ENCODE measurements around the gene EMC1. TPM values are rescaled to one million over a fixed set of nuclear protein-coding genes. Genes with fewer than 3 reads are reported as not detected.

Gene EMC1
- total RNA-seq, 1 experiment from 2014 or later: 60.0 TPM

GRCh38 chr1:19300211-19300610 lies 48.9 kb upstream of the EMC1 start:
- Mint-ChIP-seq H3K27ac (no peak overlapping the region), H3K4me3 (no peak overlapping the region), H3K36me3 (ENCODE audit: insufficient read depth in 1 of 3, low read depth in 3 of 3) (peaks cover 34 to 56% (median 46%) of the 10 kb centered on the region in 3 experiments), H3K9me3 (peaks cover 10 to 18% of the 10 kb centered on the region in 2 experiments), H3K4me1 (no peaks in the 10 kb centered on the region), H3K27me3 (ENCODE audit: low read depth) (peaks cover 2% of the 10 kb centered on the region; the same call in 1 of the 2 replicates)
- H2BK15ac ChIP-seq (ENCODE audit: low read depth, low read length): no peak overlapping the region
- WGBS (ENCODE audit: extremely low coverage, insufficient read length, low lambda C conversion rate): no CpG with 5 or more reads among the region's 2 CpGs
- H2AFZ ChIP-seq (ENCODE audit: low read length): no peak overlapping the region
- no peak overlapping the region for H3K18ac ChIP-seq (ENCODE audit: insufficient read length, low read depth, low read length)
- H2BK12ac ChIP-seq (ENCODE audit: insufficient read length, low read depth, low read length): no peak overlapping the region
- H2AK5ac ChIP-seq (ENCODE audit: insufficient read length, low read length): no peak overlapping the region
- H3K4me2 ChIP-seq (ENCODE audit: insufficient read depth, insufficient read length, low read length): no peak overlapping the region
- H3K23ac ChIP-seq (ENCODE audit: insufficient read length, low read depth, low read length): no peak overlapping the region
- no peak overlapping the region for H3K56ac ChIP-seq (ENCODE audit: insufficient read length, low read depth, low read length)
- H3K4me1 ChIP-seq (ENCODE audit: insufficient read depth, low read length): no peaks in the 10 kb centered on the region
- no peak for DNase-seq
- H4K5ac ChIP-seq (ENCODE audit: insufficient read length, low read depth, low read length): no peak overlapping the region
- no peak overlapping the region for H3K14ac ChIP-seq (ENCODE audit: insufficient read depth, low read length)
- H3K9me3 ChIP-seq (ENCODE audit: control insufficient read depth, low read depth, low read length): peaks cover 6% of the 10 kb centered on the region
- TF ChIP-seq CTCF (conservative IDR thresholded peaks at IDR 0.05): no peak
- no peaks in the 10 kb centered on the region for H3K23me2 ChIP-seq (ENCODE audit: insufficient read length, low read depth, low read length, poor library complexity, severe bottlenecking)
- no peak overlapping the region for H3T11ph ChIP-seq (ENCODE audit: low read length)
- no peak overlapping the region for H3K27ac ChIP-seq (ENCODE audit: insufficient read length, low read depth, low read length)
- H3K4ac ChIP-seq (ENCODE audit: low read depth, low read length): no peak overlapping the region
- H3K79me2 ChIP-seq (ENCODE audit: insufficient read depth, low read length): no peaks in the 10 kb centered on the region; the same call in 1 of the 2 replicates
- H4K8ac ChIP-seq (replicated peaks; ENCODE audit: insufficient read length, low read depth, low read length): no peak overlapping the region
- no peak overlapping the region for H3K9ac ChIP-seq (ENCODE audit: extremely low read depth, insufficient read length, low read length)
- no peaks in the 10 kb centered on the region for H3K79me1 ChIP-seq (ENCODE audit: insufficient read depth, low read depth, low read length, poor library complexity, severe bottlenecking)
- H2BK120ac ChIP-seq (ENCODE audit: low read depth, low read length, poor library complexity, severe bottlenecking): no peak overlapping the region
- no peak overlapping the region for H4K91ac ChIP-seq (ENCODE audit: insufficient read length, low read depth, low read length)
- no peak overlapping the region for H2BK5ac ChIP-seq (ENCODE audit: insufficient read length, low read length)
- no peak overlapping the region for H2BK20ac ChIP-seq (ENCODE audit: low read depth, low read length, poor library complexity, severe bottlenecking)
- no peaks in the 10 kb centered on the region for H3K27me3 ChIP-seq (ENCODE audit: insufficient read depth, low read length)
- H4K20me1 ChIP-seq (ENCODE audit: control insufficient read depth, insufficient read depth, insufficient read length): no peaks in the 10 kb centered on the region

Measured in H9 (cell line).